Thyroid gland (tissue), 4 donors: ENCODE measurements around the gene OR8K1.

Source experiments
- POLR2A ChIP-seq, 2 donors: fragments of 450-650 bp; IDR thresholded peaks; one replicate each; pipeline ENCODE4 v1.6.1; 2017; ENCODE audit warnings: antibody characterized with exemption in 2 of 2, mild to moderate bottlenecking in 2 of 2, moderate library complexity in 1 of 2
- TF ChIP-seq, protein P1 (sequence below), 6 experiments: fragments of 200-600 bp in 3 of 6; fragments of 450-650 bp in 3 of 6; sonication (generic) in 3 of 6; IDR thresholded peaks; one replicate each; pipeline ENCODE4 v1.5.1; 2016 to 2019; ENCODE audit warnings: antibody characterized with exemption in 6 of 6, mild to moderate bottlenecking in 2 of 6, inconsistent platforms in 1 of 6, moderate library complexity in 1 of 6

DNA sequence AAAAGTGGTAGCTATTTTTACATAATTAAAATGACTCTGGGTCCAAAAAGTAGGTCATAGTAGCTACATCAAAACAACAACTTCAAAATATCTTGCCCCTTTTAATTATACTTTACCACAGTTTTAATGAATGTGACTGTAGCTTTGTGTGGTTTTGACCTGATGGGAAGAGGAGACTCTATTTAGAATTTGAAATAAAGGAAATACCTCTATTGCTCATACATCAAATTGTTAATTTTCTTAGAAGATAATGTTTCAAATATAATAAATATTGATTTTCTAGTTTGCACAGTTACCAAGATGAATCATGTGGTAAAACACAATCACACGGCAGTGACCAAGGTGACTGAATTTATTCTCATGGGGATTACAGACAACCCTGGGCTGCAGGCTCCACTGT, at the start of gene OR8K1:
- TF ChIP-seq, protein P1, sequence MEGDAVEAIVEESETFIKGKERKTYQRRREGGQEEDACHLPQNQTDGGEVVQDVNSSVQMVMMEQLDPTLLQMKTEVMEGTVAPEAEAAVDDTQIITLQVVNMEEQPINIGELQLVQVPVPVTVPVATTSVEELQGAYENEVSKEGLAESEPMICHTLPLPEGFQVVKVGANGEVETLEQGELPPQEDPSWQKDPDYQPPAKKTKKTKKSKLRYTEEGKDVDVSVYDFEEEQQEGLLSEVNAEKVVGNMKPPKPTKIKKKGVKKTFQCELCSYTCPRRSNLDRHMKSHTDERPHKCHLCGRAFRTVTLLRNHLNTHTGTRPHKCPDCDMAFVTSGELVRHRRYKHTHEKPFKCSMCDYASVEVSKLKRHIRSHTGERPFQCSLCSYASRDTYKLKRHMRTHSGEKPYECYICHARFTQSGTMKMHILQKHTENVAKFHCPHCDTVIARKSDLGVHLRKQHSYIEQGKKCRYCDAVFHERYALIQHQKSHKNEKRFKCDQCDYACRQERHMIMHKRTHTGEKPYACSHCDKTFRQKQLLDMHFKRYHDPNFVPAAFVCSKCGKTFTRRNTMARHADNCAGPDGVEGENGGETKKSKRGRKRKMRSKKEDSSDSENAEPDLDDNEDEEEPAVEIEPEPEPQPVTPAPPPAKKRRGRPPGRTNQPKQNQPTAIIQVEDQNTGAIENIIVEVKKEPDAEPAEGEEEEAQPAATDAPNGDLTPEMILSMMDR (IDR thresholded peaks at IDR 0.05): no peak
- no peak for TF ChIP-seq POLR2A (IDR thresholded peaks at IDR 0.05)
